Activated T-cell treated with anti-CD3 and anti-CD28 coated beads, Interleukin-2, amount 50 U/mL, for 1 hour (primary cell): ENCODE data around the gene PPM1H.
"Not testable (repeated sequence)": the region's sequence is repeated elsewhere in the genome, so short reads cannot be mapped to it uniquely, and the experiment has no call there.

Experiments used
- DNase-seq: peaks from one replicate; pipeline ENCODE4 v3.0.0-alpha.2; 2020

Gene PPM1H

GRCh38 chr12:62832027-62832426, 102.9 kb downstream of the PPM1H start:
- DNase-seq, result no peak

- no peak for DNase-seq
These were observed 107.1 kb downstream of the PPM1H start for GRCh38 chr12:62827855-62828254.

- DNase-seq, result no peak
These were observed 107.9 kb downstream of the PPM1H start for GRCh38 chr12:62827042-62827441.

- no peak for DNase-seq
These were observed 117.2 kb downstream of the PPM1H start for GRCh38 chr12:62817556-62818271.

GRCh38 chr12:62814243-62814642, 120.7 kb downstream of the PPM1H start:
- DNase-seq, result no peak

- peak; percentile 27 for DNase-seq
These were observed 121.7 kb downstream of the PPM1H start for GRCh38 chr12:62813031-62813829.

- not testable (repeated sequence) for DNase-seq
These were observed 123.5 kb downstream of the PPM1H start for GRCh38 chr12:62811481-62811880.

GRCh38 chr12:62808166-62808879, 126.6 kb downstream of the PPM1H start:
- no peak for DNase-seq

GRCh38 chr12:62806893-62807292, 128.1 kb downstream of the PPM1H start:
- no peak for DNase-seq

- DNase-seq, result no peak
These were observed 128.6 kb downstream of the PPM1H start for GRCh38 chr12:62806244-62806836.

GRCh38 chr12:62805517-62805916, 129.4 kb downstream of the PPM1H start:
- no peak for DNase-seq

GRCh38 chr12:62803756-62804155, 131.2 kb downstream of the PPM1H start:
- no peak for DNase-seq

GRCh38 chr12:62802984-62803383, 132.0 kb downstream of the PPM1H start:
- no peak for DNase-seq

- no peak for DNase-seq
These were observed 132.6 kb downstream of the PPM1H start for GRCh38 chr12:62802321-62802720.

GRCh38 chr12:62801796-62802195, 133.2 kb downstream of the PPM1H start:
- no peak for DNase-seq

GRCh38 chr12:62800707-62801400, 134.1 kb downstream of the PPM1H start:
- no peak for DNase-seq

GRCh38 chr12:62799766-62800406, 135.1 kb downstream of the PPM1H start:
- no peak for DNase-seq

GRCh38 chr12:62799126-62799736, 135.7 kb downstream of the PPM1H start:
- no peak for DNase-seq

GRCh38 chr12:62794218-62794583, 140.7 kb downstream of the PPM1H start:
- no peak for DNase-seq

GRCh38 chr12:62793256-62794217, 141.4 kb downstream of the PPM1H start:
- peak; percentile 78 for DNase-seq
